ENCODE data around the gene ZMYND11.

ZMYND11 gene

GRCh38 chr10:274866-275265, 139.6 kb downstream of the ZMYND11 start:
- no peaks in the 10 kb centered on the region for H3K79me2 ChIP-seq (ENCODE audit: insufficient read depth, low read length)
- no peaks in the 10 kb centered on the region for H4K20me1 ChIP-seq (ENCODE audit: insufficient read depth, low read length, poor library complexity, severe bottlenecking)
- no peaks in the 10 kb centered on the region for H3K9me2 ChIP-seq (replicated peaks; ENCODE audit: low read depth, low read length)

GRCh38 chr10:275680-276079, 140.4 kb downstream of the ZMYND11 start:
- Histone ChIP-seq H3K9me2 (replicated peaks; ENCODE audit: low read depth, low read length) (no peaks in the 10 kb centered on the region), H3K27me3 (ENCODE audit: insufficient read depth, low read length, poor library complexity, severe bottlenecking) (no peaks in the 10 kb centered on the region), H3K79me2 (ENCODE audit: insufficient read depth, low read length) (no peaks in the 10 kb centered on the region), H3K9me3 (ENCODE audit: insufficient read depth, low read depth, low read length) (no peaks in the 10 kb centered on the region), H3F3A (ENCODE audit: low read depth) (no peaks in the 10 kb centered on the region), H3K4me2 (ENCODE audit: low read depth, low read length, poor library complexity, severe bottlenecking) (peak overlapping the region; percentile 26), H3K4me1 (ENCODE audit: insufficient read depth, low read length, poor library complexity, severe bottlenecking) (peaks cover 50% of the 10 kb centered on the region), H3K4me3 (ENCODE audit: low read length, poor library complexity, severe bottlenecking) (no peak overlapping the region), H3K36me3 (ENCODE audit: insufficient read depth, low read length) (no peaks in the 10 kb centered on the region), H3K9ac (ENCODE audit: low read depth, low read length, poor library complexity, severe bottlenecking) (no peak overlapping the region), H4K20me1 (ENCODE audit: insufficient read depth, low read length, poor library complexity, severe bottlenecking) (no peaks in the 10 kb centered on the region), H2AFZ (ENCODE audit: low read length) (no peak overlapping the region)
- TF ChIP-seq CTCF (conservative IDR thresholded peaks at IDR 0.05; ENCODE audit: low read length), result no peak
- no peak for TF ChIP-seq EZH2phosphoT487 (IDR thresholded peaks at IDR 0.05; ENCODE audit: borderline replicate concordance)

More at GRCh38 chr10:274866-275265, 139.6 kb downstream of the ZMYND11 start:
- Histone ChIP-seq H3F3A (ENCODE audit: low read depth) (no peaks in the 10 kb centered on the region), H3K36me3 (ENCODE audit: insufficient read depth, low read length) (no peaks in the 10 kb centered on the region), H3K9me3 (ENCODE audit: insufficient read depth, low read depth, low read length) (no peaks in the 10 kb centered on the region), H3K9ac (ENCODE audit: low read depth, low read length, poor library complexity, severe bottlenecking) (no peak overlapping the region), H3K4me1 (ENCODE audit: insufficient read depth, low read length, poor library complexity, severe bottlenecking) (peaks cover 57% of the 10 kb centered on the region), H3K4me3 (ENCODE audit: low read length, poor library complexity, severe bottlenecking) (no peak overlapping the region), H3K4me2 (ENCODE audit: low read depth, low read length, poor library complexity, severe bottlenecking) (peak overlapping the region; percentile 26), H2AFZ (ENCODE audit: low read length) (no peak overlapping the region), H3K27me3 (ENCODE audit: insufficient read depth, low read length, poor library complexity, severe bottlenecking) (no peaks in the 10 kb centered on the region)
- TF ChIP-seq CTCF (conservative IDR thresholded peaks at IDR 0.05; ENCODE audit: low read length) (no peak), EZH2phosphoT487 (IDR thresholded peaks at IDR 0.05; ENCODE audit: borderline replicate concordance) (no peak)

- Histone ChIP-seq H3K9me2 (replicated peaks; ENCODE audit: low read depth, low read length) (no peaks in the 10 kb centered on the region), H3K4me3 (ENCODE audit: low read length, poor library complexity, severe bottlenecking) (no peak overlapping the region), H3K79me2 (ENCODE audit: insufficient read depth, low read length) (no peaks in the 10 kb centered on the region), H3K9me3 (ENCODE audit: insufficient read depth, low read depth, low read length) (no peaks in the 10 kb centered on the region), H3K9ac (ENCODE audit: low read depth, low read length, poor library complexity, severe bottlenecking) (no peak overlapping the region), H3K4me1 (ENCODE audit: insufficient read depth, low read length, poor library complexity, severe bottlenecking) (peaks cover 44% of the 10 kb centered on the region), H4K20me1 (ENCODE audit: insufficient read depth, low read length, poor library complexity, severe bottlenecking) (no peaks in the 10 kb centered on the region), H2AFZ (ENCODE audit: low read length) (no peak overlapping the region), H3K27me3 (ENCODE audit: insufficient read depth, low read length, poor library complexity, severe bottlenecking) (no peaks in the 10 kb centered on the region), H3K4me2 (ENCODE audit: low read depth, low read length, poor library complexity, severe bottlenecking) (no peak overlapping the region), H3F3A (ENCODE audit: low read depth) (no peaks in the 10 kb centered on the region), H3K36me3 (ENCODE audit: insufficient read depth, low read length) (no peaks in the 10 kb centered on the region)
- no peak for TF ChIP-seq EZH2phosphoT487 (IDR thresholded peaks at IDR 0.05; ENCODE audit: borderline replicate concordance)
- no peak for TF ChIP-seq CTCF (conservative IDR thresholded peaks at IDR 0.05; ENCODE audit: low read length)
Observed at GRCh38 chr10:277963-278362, 142.7 kb downstream of the ZMYND11 start.

All from Loucy (cell line).